GM19324 (cell line): Measurements from ENCODE around the gene GIMAP2.
A peak's percentile ranks its signal among the peaks of the same experiment; 100 is the strongest.
"Not testable (repeated sequence)": the region's sequence is repeated elsewhere in the genome, so short reads cannot be mapped to it uniquely, and the experiment has no call there.

Experiments used
- ATAC-seq: cut with Tn5 transposase; IDR thresholded peaks from one replicate; pipeline ENCODE4 v1.9.1; 2021; ENCODE audit warnings: mild to moderate bottlenecking, moderate library complexity; ENCODE audit not compliant: unreplicated experiment, low FRiP score

Gene GIMAP2

DNA sequence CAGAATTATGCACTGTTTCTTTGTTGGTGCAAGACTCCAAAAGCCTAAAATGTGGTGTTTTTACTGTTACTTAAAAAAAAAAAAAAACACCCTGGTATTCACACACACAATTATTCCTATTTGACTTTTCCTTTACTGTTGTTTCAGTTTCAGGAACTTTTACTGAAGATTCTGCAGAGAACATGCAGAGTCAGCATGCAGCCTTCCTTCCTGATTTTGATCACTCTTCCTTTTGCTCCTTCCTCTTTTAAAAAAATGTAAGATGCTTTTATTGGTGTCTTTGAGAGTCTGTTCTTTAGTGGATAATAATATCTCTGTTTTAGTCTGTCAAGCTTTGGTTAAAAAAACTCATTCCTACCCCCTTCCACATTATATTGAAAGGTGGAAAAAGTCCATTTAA is 9.2 kb upstream of the GIMAP2 start:
- ATAC-seq = not testable (repeated sequence)

DNA sequence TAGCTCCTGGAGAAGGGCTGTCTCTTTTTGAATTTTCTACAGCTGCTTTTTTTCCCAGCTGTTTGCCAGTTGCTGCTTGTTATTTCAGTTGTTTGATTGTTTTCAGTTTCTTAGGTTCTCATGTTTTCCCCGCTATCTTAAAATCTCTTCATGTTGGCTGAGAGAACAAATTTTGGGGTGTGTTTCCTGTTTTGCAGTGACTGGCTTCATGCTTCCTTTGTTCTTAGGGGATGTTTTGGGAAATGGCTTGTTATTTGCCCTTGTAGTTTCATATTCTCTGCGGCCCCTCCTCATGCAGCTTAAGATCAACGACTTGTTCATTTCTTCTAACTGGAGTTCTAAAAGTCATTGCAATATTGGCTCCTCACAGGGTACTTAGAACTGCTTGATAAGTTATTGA is 8.7 kb upstream of the GIMAP2 start:
- ATAC-seq = not testable (repeated sequence)

DNA sequence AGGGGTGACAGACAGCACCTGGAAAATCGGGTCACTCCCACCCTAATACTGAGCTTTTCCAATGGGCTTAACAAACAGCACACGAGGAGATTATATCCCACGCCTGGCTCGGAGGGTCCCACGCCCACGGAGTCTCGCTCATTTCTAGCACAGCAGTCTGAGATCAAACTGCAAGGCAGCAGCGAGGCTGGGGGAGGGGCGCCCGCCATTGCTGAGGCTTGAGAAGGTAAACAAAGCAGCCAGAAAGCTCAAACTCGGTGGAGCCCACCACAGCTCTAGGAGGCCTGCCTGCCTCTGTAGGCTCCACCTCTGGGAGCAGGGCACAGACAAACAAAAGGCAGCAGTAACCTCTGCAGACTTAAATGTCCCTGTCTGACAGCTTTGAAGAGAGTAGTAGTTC is 6.9 kb upstream of the GIMAP2 start:
- ATAC-seq = not testable (repeated sequence)

DNA sequence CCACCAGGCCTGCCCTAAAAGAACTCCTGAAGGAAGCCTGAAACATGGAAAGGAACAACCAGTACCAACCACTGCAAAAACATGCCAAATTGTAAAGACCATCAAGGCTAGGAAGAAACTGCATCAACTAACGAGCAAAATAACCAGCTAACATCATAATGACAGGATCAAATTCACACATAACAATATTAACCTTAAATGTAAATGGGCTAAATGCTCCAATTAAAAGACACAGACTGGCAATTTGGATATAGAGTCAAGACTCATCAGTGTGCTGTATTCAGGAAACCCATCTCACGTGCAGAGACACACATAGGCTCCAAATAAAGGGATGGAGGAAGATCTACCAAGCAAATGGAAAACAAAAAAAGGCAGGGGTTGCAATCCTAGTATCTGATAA is 5.1 kb upstream of the GIMAP2 start:
- ATAC-seq = not testable (repeated sequence)

DNA sequence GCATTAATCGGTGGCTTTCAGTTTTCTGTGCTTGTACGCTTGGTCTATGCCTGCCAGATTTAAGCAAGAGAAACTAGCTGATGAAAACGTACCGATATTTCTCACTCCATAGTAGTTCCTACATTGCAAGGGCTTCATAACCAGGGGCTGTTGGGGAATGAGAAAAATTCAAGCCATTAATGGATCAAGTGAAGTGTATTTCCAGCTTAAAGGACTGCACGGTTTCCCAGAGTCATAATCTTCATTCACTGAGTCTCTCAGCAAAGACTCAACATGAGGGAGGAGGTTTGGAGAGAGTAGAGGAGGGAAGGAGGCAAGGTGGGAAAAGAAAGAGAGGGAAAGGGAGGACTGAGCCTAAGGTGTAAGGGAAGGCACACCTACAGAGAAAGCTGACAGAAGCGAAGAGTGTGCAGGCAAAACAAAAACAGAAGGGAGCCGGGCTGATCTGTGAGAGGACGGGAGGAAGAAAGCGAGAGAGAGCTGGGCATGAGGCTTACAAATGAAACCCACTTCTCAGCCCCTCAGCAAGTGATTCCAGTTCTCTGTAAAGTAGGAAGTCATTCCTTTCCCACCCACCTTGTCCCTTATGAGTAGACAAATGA is 625 bp downstream of the GIMAP2 start:
- peak; percentile 38 for ATAC-seq

DNA sequence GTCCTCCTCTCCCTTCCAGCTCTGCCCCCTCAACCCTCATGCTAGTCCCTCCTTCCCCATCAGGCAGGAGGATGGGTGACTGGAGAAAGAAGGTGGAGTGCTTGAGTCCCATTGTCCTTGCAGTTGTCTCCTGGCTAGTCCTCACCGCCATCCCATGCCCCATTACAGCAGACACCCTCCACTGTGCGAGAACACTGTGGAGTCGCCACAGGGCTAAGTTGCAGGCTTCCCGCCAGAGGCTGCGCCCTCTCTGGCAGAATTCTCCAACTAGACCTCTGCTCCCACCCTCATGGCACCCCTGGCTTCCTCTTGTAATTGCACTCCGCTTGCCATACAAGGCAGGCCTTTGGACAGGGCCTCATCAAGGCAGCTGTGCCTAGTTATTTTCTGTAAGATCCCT is 3.1 kb downstream of the GIMAP2 start:
- no peak for ATAC-seq

DNA sequence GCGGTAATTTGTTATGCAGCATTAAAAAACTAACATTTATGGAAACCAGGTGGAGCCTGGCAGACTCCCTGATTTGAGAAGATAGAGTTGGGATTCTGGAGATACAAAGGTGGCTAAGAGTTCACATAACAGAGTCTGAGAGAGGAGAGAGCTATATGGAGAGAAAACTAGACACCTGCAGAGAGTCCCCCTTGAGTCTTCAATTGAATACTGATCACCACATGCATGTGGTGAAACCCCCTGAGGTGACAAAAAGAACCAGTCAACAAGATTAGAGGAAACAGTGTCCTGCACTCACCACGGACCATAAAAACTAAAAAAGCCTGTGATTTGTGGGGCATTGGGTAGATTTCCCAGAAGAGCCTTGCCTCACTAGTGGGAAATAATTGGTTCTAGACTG is 10.1 kb downstream of the GIMAP2 start:
- ATAC-seq = no peak

DNA sequence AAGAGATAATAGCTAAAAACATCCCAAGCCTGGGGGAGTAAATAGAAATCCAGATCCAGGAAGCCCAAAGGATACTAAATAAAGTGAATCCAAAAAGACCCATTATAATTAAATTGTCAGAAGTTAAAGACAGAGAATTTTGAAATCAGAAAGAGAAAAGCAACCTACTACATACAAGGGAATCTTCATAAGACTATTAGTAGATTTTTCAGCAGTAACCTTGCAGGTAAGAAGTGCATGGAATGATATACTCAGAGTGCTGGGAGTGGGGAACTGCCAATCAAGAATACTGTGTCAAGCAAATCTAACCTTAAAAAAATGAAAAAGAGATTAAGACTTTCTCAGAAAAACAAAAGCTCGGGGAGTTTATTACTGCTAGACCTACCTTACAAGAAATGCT is 17.7 kb downstream of the GIMAP2 start:
- ATAC-seq = no peak

DNA sequence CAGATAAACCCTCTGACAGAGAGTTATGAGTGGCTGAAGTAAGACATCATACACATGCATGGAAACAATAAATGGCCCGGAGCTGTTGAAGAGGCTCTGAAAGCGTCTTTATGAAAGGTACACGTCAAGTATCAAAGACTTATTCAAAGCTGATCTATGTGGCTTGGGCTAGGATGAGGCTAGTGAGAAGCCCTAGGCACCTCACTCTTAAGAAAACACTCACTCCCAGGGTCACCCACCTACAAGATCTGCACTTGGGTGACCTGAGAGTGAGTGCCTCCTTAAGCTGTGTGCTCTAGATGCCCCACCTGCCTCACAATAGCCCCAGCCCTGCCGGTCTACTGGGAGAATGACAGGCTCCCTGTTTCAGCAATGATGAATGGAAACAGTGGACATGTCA is 29.8 kb downstream of the GIMAP2 start:
- ATAC-seq = no peak

DNA sequence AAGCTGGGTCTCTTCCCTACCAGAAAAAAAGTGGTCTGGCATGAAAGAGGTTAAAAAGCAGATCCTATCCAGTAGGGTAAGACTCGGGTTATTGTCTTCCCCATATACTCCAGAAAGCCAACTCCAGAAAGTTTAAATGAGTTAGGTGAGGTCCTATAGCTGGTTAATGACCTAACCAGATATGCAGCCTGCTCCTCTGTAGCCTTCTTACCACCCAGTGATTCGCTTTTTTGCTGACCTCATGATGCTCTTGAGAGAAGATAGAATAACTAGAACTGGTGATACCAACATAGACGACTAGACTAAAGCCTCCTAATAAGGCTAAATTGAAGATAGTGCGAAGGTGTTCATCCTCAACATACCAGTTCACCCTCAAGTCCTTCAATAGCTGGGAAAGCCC is 30.2 kb downstream of the GIMAP2 start:
- ATAC-seq = no peak

DNA sequence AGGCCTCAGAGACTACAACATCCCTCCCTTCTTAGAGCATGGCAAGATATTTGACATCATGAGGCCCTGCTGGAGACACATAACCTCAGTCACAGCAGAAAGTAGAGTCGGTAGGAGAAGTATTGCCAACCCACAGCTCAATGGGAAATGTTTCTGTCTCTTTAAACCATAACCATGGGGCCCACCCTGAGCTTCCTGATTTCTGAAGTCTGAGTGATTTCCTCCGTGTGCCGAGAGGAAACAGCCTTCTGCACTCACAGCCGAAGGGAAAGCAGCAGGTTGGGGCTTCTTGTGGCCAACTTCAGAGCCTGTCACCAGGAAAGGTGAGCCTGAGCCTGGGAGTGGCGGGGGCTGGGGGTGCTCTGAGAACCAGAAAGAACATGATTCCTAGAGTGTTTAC is 30.9 kb downstream of the GIMAP2 start, which contains the start of gene GIMAP1:
GIMAP1 (plus strand) TSS at position 246 of the 400 bp plus-strand sequence. CDS start 2,435 bp downstream, outside the sequence.
- peak; percentile 51 for ATAC-seq

DNA sequence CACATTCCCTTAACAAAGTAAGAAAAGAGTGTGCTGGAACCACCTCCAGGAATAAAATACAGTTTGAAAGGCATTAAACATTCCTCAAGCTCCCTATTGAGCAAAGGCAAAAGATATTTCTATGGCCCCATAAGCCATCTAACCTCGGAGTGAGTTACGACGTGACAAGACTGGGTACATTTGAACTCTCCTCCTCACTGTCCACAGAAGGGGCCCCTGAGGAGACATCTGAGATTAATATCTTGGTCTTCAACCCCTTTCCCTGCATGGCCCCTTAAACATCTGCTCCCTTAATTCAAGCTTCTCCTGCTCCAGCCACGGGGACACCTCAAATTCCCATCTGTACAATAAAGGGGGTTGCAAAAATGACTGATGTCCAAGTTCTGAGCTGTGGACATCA is 31.4 kb downstream of the GIMAP2 start:
- ATAC-seq = no peak

DNA sequence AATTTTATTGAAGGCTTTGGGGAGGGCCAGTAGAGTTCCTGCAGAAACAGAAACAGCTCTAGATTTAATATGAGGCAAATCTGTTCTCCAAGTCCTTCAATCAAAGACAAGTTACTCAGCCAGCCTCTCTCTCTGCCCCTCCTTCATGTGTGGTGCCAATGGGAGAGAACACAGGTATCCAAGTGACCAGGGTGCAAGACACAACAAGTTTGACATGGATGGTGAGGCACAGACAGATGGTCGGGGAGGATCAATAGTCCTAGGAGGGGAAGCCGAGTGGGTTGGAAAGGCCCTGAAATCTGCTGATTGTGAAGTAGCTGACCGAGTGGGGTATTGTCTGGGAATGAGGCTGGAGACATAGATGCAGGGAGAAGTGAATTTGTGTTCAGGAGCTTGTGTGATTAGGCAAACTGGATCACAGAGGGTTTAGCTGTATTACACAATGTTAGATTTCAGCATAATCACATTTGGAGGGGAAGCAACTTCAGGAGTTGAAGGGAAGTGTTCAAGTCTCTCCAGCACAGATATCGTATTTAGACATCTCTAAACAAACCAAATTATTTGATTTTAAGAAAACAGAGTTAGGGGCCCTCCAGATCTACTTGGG is 32.4 kb downstream of the GIMAP2 start:
- ATAC-seq = no peak

DNA sequence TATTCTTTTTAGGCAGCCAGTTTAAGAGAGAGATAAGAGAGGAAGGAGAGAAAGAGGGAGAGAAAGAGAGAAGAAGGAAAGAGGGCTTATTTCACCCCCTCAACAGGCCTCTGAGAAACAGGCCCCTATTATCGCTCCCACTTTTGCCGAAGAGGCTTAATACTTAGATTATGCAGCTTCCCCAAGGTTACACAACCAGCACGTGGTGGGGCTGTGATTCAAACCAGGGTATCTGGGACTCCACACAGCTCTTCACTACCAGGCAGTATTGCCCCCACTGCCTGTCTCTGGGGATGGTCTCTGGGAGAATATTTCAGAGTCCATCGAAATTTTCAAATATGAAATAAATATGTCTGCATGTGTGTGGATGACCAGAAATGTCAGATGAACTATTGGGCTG is 33.9 kb downstream of the GIMAP2 start:
- ATAC-seq = no peak

DNA sequence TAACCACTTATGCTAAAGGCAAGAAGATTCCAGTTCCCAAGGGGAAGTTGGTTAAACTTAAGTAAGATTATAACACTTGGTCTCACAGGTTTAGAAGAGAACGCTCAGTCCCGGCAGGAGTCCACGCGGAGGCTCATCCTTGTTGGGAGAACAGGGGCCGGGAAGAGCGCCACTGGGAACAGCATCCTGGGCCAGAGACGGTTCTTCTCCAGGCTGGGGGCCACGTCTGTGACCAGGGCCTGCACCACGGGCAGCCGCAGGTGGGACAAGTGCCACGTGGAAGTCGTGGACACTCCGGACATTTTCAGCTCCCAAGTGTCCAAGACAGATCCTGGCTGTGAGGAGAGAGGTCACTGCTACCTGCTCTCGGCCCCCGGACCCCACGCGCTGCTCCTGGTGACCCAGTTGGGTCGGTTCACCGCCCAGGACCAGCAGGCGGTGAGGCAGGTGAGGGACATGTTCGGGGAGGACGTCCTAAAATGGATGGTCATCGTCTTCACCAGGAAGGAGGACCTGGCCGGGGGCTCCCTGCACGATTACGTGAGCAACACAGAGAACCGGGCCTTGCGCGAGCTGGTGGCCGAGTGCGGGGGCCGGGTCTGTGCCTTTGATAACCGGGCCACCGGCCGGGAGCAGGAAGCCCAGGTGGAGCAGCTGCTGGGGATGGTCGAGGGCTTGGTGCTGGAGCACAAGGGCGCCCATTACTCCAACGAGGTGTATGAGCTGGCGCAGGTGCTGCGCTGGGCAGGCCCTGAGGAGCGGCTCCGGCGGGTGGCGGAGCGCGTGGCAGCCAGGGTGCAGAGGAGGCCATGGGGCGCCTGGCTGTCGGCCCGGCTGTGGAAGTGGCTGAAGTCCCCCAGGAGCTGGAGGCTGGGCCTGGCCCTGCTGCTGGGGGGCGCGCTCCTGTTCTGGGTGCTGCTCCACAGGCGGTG is 34.7 kb downstream of the GIMAP2 start:
- no peak for ATAC-seq

DNA sequence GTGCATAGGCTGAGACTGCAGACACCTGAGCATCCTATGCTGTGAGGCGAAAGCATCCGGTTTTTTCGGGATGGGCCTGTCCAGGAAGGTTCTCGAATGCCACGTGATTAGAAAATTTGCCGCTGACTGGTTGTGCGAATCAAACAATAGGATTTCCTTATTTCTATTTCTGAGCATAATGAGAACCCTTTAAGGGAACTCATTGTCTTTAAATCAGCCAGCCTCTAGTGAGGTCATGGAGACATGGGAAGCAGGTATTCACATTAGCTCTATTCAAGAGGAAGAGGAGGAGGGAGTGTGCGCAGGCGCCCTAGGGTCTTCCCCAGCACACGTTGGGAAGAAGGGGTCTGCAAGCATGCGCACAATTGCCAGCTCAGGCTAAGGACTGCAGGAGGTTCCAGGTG is 36.5 kb downstream of the GIMAP2 start:
- no peak for ATAC-seq

DNA sequence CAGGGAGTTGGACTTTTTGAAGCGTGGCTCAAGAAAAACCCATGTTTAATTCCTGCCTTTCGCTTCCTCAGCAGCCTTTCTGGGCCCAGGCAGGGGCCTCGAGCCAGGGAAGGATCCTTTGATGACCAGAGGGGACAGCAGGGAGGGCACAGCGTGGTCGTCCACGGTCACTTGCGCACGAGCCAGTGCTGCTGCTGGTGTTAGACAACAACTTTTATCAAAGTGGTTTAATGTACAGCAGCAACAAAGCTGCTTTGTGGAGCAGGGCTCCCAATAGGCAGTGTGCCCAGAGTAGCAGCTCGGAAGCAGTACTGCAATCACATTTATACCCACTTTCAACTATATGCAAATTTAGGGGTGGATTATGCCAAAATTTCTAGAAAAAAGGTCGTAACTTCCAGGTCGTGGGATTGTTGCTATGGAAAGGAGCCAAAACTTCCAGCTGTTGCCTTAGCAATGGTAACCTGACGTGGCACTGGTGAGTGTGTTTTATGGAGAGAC is 37.0 kb downstream of the GIMAP2 start:
- no peak for ATAC-seq

DNA sequence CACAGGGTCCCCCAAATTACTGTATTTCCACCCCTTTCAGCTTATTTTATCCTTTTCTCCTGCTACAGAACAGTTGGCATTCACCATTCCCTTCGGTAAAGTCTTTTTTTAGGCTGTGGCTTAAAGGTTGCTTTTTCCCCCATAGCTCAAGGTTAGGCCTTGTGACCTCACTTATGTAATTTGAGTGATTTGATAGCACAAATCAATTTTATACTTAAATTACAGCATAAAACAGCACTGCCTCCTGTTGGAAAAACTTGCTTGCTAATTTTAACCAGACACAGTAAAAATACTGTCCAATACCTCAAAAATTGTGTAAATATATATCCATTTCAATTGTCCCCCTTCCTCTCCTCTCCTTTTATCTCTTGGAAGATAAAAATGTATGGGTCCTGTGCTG is 38.0 kb downstream of the GIMAP2 start:
- ATAC-seq = no peak

DNA sequence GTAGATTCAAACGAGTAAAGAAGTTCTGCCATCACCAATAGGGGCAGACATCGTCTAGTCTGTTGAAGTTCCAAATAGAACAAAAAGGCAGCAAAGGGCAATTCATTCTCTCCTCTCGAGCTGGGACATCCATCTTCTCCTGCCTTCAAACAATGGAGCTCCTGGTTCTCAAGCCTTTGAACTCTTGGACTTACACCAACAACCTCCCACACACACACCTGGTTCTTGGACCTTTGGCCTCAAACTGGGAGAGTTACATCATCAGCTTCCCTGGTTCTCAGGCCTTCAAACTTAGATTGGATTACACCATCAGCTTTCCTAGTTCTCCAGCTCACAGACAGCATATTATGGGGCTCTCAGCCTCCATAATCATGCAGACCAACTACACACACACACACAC is 41.9 kb downstream of the GIMAP2 start:
- ATAC-seq = no peak

DNA sequence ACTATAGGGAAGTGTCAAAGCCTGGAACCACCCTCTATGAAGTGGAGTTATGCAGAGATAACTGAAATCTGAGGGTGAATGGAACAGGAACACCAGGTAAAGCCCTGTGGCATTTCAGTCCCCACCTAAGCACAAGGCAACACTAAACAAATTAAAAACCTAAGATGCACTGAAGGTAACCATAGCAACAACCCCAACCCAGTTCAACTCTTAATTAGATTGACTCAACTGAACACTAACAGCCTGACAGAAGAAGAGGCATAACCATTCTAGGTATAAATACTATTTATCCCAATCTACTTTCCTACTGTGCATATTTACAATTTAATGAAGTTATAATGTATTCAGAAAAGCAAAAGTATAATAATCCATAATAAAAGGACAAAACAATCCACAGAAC is 42.5 kb downstream of the GIMAP2 start:
- no peak for ATAC-seq

DNA sequence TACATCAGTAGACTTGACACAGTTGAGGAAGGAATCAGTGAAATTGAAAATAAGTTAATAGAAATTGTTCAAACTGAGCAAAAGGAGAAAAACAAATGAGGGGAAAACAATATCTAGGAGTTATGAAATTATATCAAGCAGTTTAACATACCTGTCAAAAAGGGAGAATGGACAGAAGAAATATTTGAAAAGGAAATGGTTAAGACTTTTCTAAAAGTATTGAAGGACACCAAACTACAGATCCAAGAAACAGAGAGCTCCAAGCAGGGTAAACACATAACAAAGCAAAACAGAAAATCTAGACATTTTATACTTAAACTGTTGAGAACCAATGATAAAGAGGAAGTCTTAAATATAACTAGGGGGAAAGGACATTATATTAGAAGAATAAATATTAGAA is 43.1 kb downstream of the GIMAP2 start:
- ATAC-seq = no peak
